Measurements from ENCODE around the gene GNPNAT1.
"Not testable (repeated sequence)": the region's sequence is repeated elsewhere in the genome, so short reads cannot be mapped to it uniquely, and the experiment has no call there.

GNPNAT1 gene

DNA sequence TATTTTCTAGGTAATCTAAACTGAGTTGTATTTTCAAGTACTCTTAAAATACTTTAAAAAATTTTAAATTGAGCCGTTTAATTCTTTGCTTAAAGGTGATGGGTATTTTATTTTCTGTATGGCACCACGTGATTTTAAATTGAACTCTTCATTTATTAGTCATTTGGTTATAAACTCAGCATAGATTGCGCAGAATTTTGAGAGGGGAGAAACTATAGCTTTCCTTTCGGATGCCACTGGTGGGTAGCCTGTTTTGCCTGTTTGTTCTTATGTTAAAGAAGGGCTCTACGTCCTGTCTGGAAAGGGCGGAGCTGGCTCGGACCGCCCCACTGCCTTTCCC, 61.9 kb downstream of the GNPNAT1 start:
- DNase-seq (ENCODE audit: low read depth) = no peak

DNA sequence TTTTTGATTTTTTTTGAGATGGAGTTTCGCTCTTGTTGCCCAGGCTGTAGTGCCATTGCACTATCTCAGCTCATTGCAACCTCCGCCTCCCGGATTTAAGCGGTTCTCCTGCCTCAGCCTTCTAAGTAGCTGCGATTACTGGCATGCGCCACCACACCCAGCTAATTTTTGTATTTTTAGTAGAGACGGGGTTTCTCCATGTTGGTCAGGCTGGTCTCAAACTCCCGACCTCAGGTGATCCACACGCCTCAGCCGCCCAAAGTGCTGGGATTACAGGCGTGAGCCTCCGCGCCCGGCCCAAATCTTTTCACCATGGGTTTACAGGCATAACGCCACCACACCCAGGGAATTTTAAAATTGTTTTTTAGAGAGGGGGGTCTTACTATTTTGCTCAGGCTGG, 62.4 kb downstream of the GNPNAT1 start:
- DNase-seq (ENCODE audit: low read depth) = not testable (repeated sequence)

DNA sequence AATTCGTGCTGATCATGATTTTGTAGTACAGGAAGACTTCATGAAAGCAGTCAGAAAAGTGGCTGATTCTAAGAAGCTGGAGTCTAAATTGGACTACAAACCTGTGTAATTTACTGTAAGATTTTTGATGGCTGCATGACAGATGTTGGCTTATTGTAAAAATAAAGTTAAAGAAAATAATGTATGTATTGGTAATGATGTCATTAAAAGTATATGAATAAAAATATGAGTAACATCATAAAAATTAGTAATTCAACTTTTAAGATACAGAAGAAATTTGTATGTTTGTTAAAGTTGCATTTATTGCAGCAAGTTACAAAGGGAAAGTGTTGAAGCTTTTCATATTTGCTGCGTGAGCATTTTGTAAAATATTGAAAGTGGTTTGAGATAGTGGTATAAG, 63.9 kb downstream of the GNPNAT1 start:
- not testable (repeated sequence) for DNase-seq (ENCODE audit: low read depth)

All from HS-5 (cell line).